HUES64 (cell line): ENCODE results near the gene IGFBPL1.

Experiments
- H3K27ac ChIP-seq: 2 replicates; pipeline ENCODE4 v1.7.0; 2013; ENCODE audit warnings: low read depth, low read length, inconsistent platforms
- H3K27me3 ChIP-seq: 2 replicates; pipeline ENCODE4 v1.6.1; 2013; ENCODE audit warnings: mild to moderate bottlenecking, low read length; ENCODE audit not compliant: insufficient read depth
- H3K36me3 ChIP-seq: 2 replicates; pipeline ENCODE4 v1.6.1; 2013; ENCODE audit warnings: mild to moderate bottlenecking, low read length; ENCODE audit not compliant: insufficient read depth
- H3K4me1 ChIP-seq: 2 replicates; pipeline ENCODE4 v1.6.1; 2013; ENCODE audit warnings: mild to moderate bottlenecking, low read length, moderate library complexity; ENCODE audit not compliant: insufficient read depth
- H3K4me3 ChIP-seq: 2 replicates; pipeline ENCODE4 v1.5.1; 2013; ENCODE audit warnings: mild to moderate bottlenecking, low read length, moderate library complexity
- H3K9ac ChIP-seq: 2 replicates; pipeline ENCODE4 v1.6.1; 2013; ENCODE audit warnings: mild to moderate bottlenecking, low read depth, low read length
- H3K9me3 ChIP-seq: 2 replicates; pipeline ENCODE4 v1.6.1; 2013; ENCODE audit warnings: low read depth, low read length; ENCODE audit not compliant: insufficient read depth
- whole genome bisulfite sequencing: fragments of 150-250, 120-280 bp; methylation state at CpG from one replicate; pipeline ENCODE4 v1.1.7; 2013; ENCODE audit warnings: missing lambda C conversion rate; 5-methylcytosine and 5-hydroxymethylcytosine counted together

Gene IGFBPL1

DNA sequence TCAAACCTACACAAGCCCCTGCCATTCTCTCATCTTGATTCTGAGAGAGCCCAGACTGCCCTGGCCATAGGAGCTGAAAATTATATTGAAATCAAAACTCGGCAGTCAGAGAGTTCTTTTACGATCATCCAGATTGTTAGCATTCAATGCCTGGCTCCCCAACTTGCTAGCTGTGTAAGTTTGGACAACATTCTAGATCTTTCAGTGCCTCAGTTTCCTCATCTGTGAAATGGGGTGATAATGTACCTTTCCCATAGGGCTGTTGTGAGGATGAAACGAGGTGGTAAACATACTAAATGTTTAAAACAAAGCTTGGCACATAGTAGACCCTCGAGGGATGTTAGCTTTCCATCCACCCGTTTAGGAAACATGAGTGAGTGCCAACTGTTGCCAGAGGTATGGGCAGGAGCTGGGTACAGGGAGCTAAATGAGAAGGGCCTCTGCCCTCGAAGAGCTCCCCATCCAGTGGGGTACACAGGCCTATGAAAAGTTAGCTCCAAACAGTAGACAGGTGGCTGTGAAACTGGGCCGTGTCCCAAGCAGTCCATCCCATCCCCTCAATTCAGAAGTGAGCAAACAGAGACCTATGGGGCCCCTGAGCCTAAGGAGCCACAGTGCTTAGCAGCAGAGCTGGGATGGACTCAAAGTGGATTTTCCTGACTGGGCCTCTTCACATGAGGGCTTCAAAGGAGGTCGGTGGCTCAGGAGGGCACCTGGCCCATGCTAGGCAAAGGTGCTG, 17.3 kb upstream of the IGFBPL1 start:
- 94% methylated on average over 8 of the region's 8 CpGs for WGBS
- no peaks in the 10 kb centered on the region for H3K9me3 ChIP-seq
- no peak overlapping the region for H3K4me3 ChIP-seq
- H3K9ac ChIP-seq, result no peak overlapping the region
- no peaks in the 10 kb centered on the region for H3K36me3 ChIP-seq
- no peaks in the 10 kb centered on the region for H3K27me3 ChIP-seq
- no peak overlapping the region for H3K27ac ChIP-seq
- no peaks in the 10 kb centered on the region for H3K4me1 ChIP-seq

DNA sequence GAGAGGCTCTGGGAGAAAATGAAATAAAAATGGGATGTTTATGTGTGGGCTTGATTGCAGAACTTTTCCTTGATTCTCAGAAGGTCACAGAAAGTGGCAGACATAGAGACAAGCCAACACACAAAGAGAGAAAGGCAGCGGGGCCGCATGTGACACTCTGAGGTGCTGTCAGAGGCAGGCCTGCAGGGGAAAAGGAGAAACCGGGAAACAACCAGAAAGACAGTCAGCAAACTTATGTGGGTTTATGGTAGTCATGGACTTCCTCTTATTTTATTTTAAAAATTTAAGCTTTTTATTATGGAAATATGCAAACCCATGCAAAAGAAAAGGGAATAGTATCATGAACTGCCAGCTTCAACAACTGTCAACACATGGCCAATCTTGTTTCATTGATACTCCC, 16.3 kb upstream of the IGFBPL1 start:
- no peaks in the 10 kb centered on the region for H3K27me3 ChIP-seq
- H3K4me1 ChIP-seq, result no peaks in the 10 kb centered on the region
- H3K27ac ChIP-seq, result no peak overlapping the region
- WGBS, result 81% methylated on average over 3 of the region's 3 CpGs
- H3K4me3 ChIP-seq, result no peak overlapping the region
- H3K9me3 ChIP-seq, result no peaks in the 10 kb centered on the region
- H3K36me3 ChIP-seq, result no peaks in the 10 kb centered on the region
- H3K9ac ChIP-seq, result no peak overlapping the region

DNA sequence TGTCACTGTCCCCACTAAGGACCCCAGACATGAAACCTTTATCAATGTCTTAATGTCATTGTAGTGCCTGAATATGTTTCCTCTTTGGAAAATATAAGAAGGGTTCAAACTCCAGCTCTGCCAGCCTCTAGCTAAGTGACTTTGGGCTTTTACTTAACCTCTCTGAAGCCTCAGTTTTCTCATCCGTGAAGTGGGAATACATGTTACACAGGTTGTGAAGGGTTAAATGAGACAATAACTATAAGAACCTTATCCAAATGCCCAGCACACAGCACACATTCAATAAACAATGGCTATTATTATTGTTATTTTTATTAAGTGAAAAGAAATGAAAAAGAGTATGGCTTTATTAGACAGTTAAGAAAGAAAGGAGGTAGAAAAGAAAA, 15.7 kb upstream of the IGFBPL1 start:
- no peak overlapping the region for H3K4me3 ChIP-seq
- no peak overlapping the region for H3K27ac ChIP-seq
- H3K9ac ChIP-seq, result no peak overlapping the region
- H3K9me3 ChIP-seq, result no peaks in the 10 kb centered on the region
- H3K27me3 ChIP-seq, result no peaks in the 10 kb centered on the region
- no peaks in the 10 kb centered on the region for H3K36me3 ChIP-seq
- no CpG with 5 or more reads among the region's 1 CpG for WGBS
- 0 out of 2 replicates have a peak, but pooled peaks cover under 1% of the 10 kb centered on the region for H3K4me1 ChIP-seq

DNA sequence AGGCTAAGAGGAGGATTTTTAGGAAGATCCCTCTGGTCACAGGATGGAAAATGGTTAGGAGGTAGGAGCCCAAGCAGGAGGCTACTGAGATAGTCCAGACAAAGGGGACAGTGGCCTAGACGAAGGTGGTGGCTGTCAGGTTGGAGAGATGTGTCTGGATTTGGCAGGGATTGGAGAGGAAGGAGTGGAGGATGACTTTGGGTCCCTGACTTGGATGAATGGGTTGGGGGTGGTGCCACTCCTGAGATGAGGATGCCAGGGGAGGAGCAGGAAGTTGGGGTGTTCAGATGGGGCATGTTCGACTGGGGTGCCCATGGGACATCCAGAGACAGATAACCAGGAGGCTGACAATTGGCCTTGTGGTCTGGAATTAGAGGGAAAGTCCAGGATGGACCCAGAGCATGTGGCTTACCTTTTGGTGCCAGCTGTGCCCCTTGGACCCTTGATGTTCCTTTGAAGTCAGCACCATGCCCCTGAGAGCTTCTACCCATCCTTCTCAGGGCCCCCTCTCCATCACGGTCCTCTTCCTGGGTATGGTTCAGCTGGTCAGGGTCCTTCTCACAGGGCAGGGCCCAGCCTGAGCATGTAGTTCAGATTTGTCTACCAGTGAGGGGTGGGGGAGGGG, 15.1 kb upstream of the IGFBPL1 start:
- no peak overlapping the region for H3K9ac ChIP-seq
- 91% methylated on average over 3 of the region's 3 CpGs for WGBS

DNA sequence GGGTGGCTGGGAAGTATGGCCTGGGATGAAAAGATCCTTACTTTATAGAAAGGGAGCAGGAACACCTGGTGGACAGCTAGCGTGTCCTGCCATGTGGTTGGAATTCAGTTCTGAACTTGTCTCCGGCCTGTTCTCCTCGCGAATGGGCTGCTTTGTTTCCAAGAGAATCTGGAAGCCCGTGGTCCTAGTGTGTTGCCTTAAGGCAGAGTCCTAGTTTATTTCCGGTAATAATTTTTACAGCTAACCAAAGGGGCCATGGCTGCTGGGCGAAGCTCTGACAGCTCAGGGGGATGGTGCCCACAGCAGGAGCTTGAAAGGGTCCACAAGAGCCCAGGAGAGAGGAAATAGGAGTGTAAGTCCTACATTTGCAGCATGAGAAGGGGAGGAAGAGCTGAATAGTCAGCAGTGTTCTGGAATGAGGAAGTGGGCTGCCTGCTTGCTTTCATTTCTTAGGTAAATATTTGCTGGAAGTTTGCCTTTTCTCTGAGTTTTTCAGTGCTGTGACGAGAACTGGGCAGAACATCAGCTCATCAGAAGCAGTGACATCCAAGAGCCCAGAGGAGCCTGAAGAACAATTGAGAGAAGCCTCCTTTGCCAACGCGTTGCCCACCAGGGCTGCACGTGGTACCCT, 13.1 kb upstream of the IGFBPL1 start:
- Histone ChIP-seq H3K27ac (no peak overlapping the region), H3K36me3 (no peaks in the 10 kb centered on the region), H3K9ac (no peak overlapping the region), H3K4me3 (no peak overlapping the region), H3K27me3 (no peaks in the 10 kb centered on the region), H3K9me3 (no peaks in the 10 kb centered on the region), H3K4me1 (peaks cover 6% of the 10 kb centered on the region)
- 88% methylated on average over 11 of the region's 11 CpGs for WGBS

More for the DNA sequence above, 15.1 kb upstream of the IGFBPL1 start:
- H3K27ac ChIP-seq, result no peak overlapping the region
- no peaks in the 10 kb centered on the region for H3K27me3 ChIP-seq
- no peaks in the 10 kb centered on the region for H3K36me3 ChIP-seq
- peaks cover 5% of the 10 kb centered on the region for H3K4me1 ChIP-seq
- H3K4me3 ChIP-seq, result no peak overlapping the region
- no peaks in the 10 kb centered on the region for H3K9me3 ChIP-seq

DNA sequence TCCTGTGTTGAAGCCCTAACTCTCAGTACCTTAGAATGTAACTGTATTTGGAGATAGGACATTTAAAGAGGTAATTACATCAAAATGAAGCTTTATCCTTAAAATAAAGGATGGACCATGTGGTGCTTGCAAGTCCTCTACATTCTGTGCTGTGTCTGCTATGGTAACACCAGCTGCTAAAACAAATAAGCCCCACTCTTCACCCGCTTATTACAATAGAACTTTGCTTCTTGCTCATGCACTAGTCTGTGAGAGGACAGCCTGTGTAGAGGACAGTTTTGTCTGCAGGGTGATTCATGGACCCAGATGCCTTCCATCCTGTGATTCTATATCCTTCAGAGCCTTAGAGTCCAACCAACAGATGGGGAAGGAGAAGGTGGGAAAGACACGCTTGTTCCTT, 12.5 kb upstream of the IGFBPL1 start:
- Histone ChIP-seq H3K27ac (no peak overlapping the region), H3K4me3 (no peak overlapping the region), H3K9me3 (no peaks in the 10 kb centered on the region), H3K27me3 (no peaks in the 10 kb centered on the region), H3K4me1 (peaks cover 6% of the 10 kb centered on the region), H3K36me3 (no peaks in the 10 kb centered on the region), H3K9ac (no peak overlapping the region)
- 100% methylated on average over 2 of the region's 2 CpGs for WGBS

DNA sequence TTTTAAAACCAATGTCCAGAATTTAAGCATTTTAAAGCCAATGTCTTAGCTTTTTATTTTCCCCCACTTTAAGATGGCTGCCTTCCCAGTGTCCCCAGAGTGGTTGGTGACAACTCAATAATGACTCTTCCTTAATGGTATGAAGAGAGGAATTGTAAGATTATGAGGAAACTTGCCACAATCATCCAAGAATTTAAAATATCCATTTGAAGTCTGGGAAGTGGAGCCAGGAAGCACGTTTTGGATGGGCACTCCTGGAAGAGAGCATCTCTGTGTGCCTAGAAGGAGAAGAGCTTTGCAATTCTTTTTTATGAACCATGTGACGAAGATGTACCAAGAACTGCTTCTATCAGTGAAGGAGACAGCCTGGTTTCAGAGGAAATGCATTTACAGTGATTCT, 11.3 kb upstream of the IGFBPL1 start:
- H3K27ac ChIP-seq, result no peak overlapping the region
- peaks cover 6% of the 10 kb centered on the region for H3K4me1 ChIP-seq
- H3K27me3 ChIP-seq, result peaks cover 3% of the 10 kb centered on the region; the same call in 1 of the 2 replicates
- H3K9me3 ChIP-seq, result no peaks in the 10 kb centered on the region
- H3K9ac ChIP-seq, result no peak overlapping the region
- H3K36me3 ChIP-seq, result no peaks in the 10 kb centered on the region
- WGBS, result 82% methylated on average over 2 of the region's 2 CpGs
- no peak overlapping the region for H3K4me3 ChIP-seq

DNA sequence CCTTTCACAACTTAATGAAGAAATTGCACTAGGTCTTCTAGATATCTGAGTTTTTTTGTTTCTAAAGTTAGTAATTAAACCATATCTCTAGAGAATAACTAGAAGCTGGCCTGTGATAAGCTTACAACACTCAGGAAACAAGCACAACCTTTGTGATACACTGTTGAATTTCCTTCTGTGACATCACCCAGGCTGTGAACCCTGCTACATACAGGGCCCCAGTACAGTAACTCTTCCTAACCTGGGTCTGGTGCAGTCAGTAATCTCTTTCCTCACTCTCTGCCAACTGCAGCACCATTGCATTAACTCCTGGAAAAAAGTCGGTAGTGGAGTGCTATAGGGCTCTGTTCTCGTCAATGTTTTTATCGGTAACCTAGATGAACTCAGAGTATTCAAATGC, 10.6 kb upstream of the IGFBPL1 start:
- no peak overlapping the region for H3K27ac ChIP-seq
- no peak overlapping the region for H3K4me3 ChIP-seq
- 96% methylated on average over 3 of the region's 3 CpGs for WGBS
- no peaks in the 10 kb centered on the region for H3K36me3 ChIP-seq
- peaks cover 6% of the 10 kb centered on the region for H3K4me1 ChIP-seq
- H3K9me3 ChIP-seq, result no peaks in the 10 kb centered on the region
- peaks cover 3% of the 10 kb centered on the region; the same call in 1 of the 2 replicates for H3K27me3 ChIP-seq
- H3K9ac ChIP-seq, result no peak overlapping the region

DNA sequence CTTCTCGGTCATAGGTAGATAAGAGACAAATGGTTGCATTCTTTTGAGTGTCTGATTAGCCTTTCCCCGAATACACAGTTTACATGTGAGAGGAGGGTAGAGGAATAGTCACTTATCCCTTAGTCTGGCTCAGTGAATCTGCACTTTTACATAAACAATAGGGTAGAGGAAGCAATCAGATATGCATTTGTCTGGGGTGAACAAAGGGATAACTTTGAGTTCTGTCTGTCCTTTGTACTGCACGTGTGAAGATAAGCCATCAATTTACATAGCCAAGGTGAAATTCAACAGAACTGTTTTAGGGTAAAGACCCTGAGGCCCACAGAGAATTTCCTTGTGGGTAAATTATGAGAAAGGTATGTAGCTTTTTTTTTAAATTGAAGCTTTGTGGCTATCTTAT, 10.1 kb upstream of the IGFBPL1 start:
- no peaks in the 10 kb centered on the region for H3K36me3 ChIP-seq
- peaks cover 6% of the 10 kb centered on the region for H3K4me1 ChIP-seq
- peaks cover 3% of the 10 kb centered on the region; the same call in 1 of the 2 replicates for H3K27me3 ChIP-seq
- H3K9me3 ChIP-seq, result no peaks in the 10 kb centered on the region
- H3K27ac ChIP-seq, result no peak overlapping the region
- no peak overlapping the region for H3K9ac ChIP-seq
- H3K4me3 ChIP-seq, result no peak overlapping the region
- 59% methylated on average over 3 of the region's 3 CpGs for WGBS

DNA sequence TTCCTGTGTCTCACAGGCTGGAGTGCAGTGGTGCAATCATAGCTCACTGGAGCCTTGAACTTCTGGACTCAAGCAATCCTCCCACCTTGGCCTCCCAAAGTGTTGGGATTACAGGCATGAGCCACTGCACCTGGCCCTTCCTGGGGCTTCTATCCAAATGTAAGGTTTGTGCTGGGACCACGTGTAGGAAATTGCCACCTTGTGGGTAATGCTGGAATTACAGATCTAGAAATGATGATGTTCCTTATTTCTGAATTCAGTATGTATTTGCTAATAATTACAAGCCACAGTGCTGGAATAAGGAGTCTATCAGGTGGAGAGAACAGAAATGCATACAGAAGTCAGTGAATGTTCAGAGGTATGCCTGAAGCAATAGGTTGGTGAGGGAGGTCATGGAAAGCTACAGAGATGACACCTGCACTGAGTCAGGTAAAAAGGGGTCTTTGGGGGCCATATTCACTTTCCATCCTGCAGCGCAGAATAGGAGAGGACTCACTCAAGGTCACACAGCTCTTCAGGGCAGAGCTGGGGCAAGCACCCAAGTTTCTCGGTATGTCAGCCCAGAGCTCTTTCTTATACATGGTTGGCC, 8.8 kb upstream of the IGFBPL1 start:
- Histone ChIP-seq H3K9ac (no peak overlapping the region), H3K4me1 (peaks cover 6% of the 10 kb centered on the region), H3K27ac (no peak overlapping the region), H3K27me3 (peaks cover 6% of the 10 kb centered on the region), H3K4me3 (no peak overlapping the region), H3K9me3 (no peaks in the 10 kb centered on the region), H3K36me3 (no peaks in the 10 kb centered on the region)
- 30% methylated on average over 3 of the region's 3 CpGs for WGBS

DNA sequence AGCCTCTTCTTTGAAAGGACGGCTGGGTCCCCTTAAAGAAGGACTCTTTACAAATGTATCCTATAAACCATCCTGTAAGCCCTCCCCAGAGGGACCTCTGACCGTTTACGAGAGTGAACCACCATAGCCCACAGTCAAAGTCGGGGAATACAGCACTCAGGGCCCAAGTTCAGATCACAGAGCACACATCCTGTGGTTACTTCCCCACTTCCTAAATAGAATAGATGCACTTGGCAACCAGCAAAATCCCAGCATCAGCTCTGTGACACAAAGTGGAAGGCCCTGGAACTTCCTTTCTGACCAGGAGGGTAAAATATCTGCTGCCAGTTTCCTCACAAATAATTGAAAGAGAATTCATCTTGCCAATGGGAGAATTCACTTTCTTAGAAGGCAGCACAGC, 6.9 kb upstream of the IGFBPL1 start:
- Histone ChIP-seq H3K4me3 (no peak overlapping the region), H3K27ac (no peak overlapping the region), H3K9me3 (no peaks in the 10 kb centered on the region), H3K27me3 (peaks cover 22% of the 10 kb centered on the region), H3K9ac (no peak overlapping the region), H3K4me1 (peaks cover 15% of the 10 kb centered on the region), H3K36me3 (no peaks in the 10 kb centered on the region)
- WGBS, result 94% methylated on average over 4 of the region's 4 CpGs
